HG03378 (cell line): ENCODE data around the gene MAST4.

Experiments
- ATAC-seq: cut with Tn5 transposase; IDR thresholded peaks from one replicate; pipeline ENCODE4 v1.9.1; 2021; ENCODE audit warnings: mild to moderate bottlenecking, moderate library complexity; ENCODE audit not compliant: unreplicated experiment

Gene MAST4

DNA sequence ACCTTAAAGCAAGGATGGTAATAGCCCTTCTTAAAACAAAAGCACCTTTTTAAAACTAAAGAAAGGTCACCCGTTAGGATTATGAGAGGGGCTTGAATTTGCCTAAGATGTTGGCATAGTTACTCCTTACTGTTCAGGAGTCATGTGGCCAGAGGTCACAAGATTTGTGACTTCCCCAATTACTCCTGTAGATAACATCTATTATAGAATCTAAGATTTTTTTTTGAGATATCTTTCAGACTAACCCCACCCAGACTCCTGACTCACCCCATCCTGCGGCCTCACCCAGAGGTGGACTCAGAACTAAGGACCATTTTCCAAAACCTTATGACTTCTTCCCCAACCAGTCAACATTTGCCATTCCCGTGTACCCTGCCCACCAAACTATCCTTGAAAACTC, 598.0 kb downstream of the MAST4 start:
- no peak for ATAC-seq

- no peak for ATAC-seq
Observed at GRCh38 chr5:67195406-67196275, 599.4 kb downstream of the MAST4 start.

DNA sequence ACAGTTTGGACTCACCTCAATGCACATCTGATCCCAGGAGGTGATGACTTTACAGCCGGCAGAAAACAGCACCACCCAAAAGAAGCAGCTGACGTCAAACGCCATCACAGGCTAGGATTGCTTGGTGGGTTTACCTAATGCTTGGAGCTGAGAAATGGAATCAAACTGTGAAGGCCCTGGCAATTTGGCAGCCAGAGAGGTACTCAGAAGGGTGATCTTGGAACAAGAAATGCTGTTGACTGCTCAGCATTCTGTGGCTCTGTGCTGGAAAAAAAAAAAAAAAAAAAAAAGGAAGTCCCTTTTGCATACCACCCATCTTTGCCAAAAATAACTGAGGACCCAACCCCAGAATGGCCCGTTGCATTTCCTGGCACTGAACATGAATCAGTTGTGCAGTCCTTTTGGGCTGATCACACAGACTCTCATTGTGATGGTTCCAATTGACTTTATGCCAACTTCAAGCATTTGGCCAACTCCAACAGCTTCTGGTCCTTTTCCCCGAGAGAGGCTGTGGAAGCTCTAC, 600.4 kb downstream of the MAST4 start, which contains the start of gene CD180:
Gene CD180 (minus strand): TSS at position 263 of the 523 bp plus-strand sequence. CDS start 158 bp downstream, at position 105.
- no peak for ATAC-seq

DNA sequence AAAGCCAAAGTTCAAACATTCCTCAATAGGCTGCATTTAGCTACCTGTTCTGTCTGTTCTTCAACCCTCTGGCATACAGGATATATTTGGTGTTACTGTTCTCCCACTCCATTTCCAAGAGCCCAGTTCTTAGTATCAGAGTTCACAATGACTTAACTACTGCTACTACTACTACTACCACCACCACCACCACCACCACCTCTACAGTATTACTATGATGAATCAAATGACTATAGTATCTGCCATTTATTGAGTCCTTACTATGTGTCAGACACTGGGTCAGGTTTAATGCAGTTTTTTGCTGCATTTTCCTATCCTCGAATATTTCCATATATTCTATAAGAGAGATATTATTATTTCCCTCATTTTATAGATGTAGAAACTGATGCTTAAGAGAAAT, 601.3 kb downstream of the MAST4 start:
- no peak for ATAC-seq

GRCh38 chr5:67198917-67199316, 602.7 kb downstream of the MAST4 start:
- ATAC-seq: no peak

GRCh38 chr5:67199859-67200258, 603.7 kb downstream of the MAST4 start:
- ATAC-seq: no peak

DNA sequence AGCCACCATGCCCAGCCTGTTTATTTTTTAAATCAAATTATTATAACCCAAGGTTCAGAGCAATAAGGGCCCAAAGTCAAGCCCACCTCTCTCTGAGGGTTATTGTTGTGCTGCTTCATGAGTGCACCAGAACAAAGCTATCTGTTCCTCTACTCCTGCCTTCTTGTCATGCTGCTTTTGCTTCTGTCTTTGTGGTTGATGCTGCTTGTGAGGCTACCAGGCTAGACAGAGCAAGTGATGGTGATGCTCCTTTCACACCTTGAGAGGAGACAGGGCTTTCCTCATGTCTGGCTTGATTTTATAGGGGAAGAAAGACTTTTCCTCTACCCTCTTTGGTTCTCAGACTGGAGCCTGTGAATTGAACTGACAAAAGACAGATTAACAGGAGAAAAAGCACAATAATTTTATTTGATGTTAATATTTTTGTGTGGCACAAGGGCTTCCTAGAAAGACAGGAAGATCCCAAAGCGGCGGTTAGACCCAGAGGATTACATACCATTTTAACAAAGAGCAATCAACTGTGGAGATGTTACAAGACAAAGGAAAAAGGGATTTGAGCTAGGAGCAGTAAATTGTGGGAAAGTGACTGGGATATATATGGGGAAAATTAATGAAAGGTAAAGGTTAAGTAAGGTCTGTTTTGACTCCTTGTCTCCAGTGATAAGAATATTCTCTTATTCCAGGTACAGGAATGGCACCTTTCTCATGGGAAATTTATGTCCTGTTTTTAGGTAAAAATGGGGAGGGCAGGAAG, 604.8 kb downstream of the MAST4 start:
- ATAC-seq: peak; percentile 30

DNA sequence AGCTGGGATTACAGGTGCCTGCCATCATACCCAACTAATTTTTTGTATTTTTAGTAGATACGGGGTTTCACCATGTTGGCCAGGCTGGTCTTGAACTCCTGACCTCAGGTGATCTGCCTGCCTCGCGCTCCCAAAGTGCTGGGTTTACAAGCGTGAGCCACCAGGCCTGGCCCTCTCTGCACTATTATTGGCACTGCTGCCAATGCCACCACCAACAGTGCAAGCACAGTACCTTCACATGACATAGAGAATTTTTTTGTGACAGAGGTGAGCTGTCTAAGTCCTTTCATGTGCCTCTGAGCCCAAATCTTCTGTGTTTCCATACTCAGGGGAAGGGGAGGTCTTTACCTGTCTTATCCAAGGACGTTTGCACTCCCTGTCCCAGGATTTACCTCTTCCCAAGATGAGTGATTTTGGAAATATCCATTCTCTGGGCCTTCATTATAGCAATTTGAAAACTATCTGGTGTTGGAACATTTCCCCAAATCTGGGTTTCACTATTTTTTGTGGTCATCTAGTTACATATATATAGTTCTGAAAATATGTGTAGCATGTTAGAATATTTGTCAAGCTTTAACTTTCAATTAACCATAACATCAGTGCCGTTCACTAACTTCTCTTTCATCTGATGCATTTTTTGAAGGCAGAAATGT, 605.8 kb downstream of the MAST4 start:
- no peak for ATAC-seq

DNA sequence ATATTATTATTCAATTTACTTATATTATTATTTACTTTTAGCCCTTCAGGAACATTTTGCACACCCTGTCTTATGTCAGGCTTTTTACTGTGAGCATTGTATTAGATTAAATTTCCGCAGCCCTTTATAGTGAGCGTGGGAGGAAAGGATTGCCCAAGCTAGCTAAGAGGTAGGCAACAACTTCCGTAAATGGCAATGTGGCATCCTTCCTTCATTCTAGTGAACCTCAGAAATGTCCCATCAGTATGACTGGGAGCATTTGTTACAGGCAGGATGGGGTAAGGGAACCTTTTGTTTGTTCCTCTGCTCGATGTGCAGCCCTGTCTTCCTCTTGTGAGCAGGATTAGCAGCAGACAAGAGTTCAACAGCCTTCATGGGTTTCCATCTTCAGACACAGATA, 606.6 kb downstream of the MAST4 start:
- ATAC-seq: no peak

GRCh38 chr5:67203701-67204074, 607.5 kb downstream of the MAST4 start:
- no peak for ATAC-seq

DNA sequence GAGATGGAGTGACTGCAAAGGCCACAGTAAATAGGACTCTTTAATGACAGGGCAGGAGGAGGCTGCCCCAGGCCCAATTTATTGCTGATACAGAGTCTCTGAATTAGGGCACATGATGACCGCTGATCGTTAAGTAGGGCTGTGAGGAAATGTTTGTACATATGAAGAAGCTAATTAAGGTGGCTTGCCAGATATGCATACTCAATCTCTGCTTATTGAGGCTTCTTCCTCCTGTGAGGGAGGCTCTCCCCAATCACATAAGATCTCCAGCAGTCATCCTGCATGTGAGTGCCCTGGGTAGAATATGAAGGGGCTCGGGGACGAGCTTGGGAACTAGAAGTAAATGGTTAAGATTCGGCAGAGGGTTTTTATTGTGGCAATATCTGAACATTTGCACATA, 608.6 kb downstream of the MAST4 start:
- no peak for ATAC-seq

- ATAC-seq: no peak
Observed at GRCh38 chr5:67205981-67206380, 609.8 kb downstream of the MAST4 start.

- no peak for ATAC-seq
Observed at GRCh38 chr5:67206461-67206860, 610.3 kb downstream of the MAST4 start.

DNA sequence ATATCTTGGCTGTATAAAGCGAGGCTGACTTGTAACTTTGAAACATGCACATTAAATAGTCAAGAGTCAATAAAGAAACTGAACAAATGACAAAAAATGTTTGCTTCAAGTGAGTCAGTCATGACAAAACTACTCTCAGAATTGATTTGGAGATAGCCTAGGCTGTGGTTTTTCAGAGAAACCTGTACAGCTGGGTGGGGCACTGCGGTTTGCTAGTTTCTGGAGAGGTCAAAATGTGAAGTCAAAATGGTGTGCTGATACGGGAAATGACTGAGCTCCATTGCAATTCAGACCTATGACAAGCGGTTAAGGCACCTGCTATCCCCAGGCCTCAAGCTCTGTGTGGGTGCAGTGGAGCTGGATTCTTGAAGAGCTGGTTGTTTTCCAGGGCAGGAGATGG, 610.7 kb downstream of the MAST4 start:
- ATAC-seq: peak; percentile 85

DNA sequence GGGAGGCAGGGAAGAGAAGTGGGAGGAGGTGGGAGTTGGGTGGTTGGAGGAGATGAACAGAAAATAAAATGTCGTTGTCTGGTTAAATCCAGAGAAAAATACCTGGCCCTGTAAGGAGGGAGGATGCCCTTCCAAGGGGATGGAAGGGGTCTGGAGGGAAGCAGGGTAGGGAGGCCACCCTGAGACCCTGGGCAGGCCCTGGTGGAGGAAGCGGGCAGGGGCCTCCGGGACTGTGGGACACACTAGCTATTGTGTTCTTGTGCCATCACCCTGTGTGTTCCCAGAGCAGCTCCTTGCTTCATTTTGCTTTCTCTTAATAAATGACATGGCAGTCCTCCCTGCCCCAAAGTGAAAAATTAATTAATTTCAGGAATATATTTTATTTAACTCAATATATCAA, 612.2 kb downstream of the MAST4 start:
- no peak for ATAC-seq

DNA sequence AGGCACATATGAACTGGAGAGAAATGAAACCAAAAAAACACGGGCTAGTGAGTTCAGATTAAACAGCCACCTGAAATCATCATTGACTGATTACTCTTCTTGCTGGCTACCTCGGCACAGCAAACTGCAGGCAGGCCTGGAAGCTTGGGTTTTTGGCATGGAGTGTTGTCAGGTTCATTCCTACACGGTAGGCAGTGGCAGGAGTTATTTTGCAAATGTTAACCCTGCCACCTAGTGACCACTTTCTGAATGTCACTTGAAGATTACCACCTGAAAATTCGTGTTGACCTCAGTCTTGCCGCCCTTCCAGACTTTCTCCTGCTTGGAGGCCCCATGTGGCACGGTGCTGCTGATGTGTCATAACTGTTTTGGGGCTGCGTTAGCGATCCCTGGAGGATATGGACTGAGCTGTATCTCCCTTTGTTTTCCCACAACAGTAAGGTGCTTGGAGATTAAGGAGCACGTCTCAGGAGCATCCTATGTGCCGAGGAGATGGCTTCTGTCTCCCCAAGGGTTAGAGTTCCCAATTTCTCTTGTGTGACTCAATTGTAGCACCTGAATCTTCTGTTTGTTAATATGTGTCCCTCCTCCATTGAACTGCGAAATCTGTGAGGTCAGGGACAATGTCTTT, 613.1 kb downstream of the MAST4 start:
- peak; percentile 25 for ATAC-seq

DNA sequence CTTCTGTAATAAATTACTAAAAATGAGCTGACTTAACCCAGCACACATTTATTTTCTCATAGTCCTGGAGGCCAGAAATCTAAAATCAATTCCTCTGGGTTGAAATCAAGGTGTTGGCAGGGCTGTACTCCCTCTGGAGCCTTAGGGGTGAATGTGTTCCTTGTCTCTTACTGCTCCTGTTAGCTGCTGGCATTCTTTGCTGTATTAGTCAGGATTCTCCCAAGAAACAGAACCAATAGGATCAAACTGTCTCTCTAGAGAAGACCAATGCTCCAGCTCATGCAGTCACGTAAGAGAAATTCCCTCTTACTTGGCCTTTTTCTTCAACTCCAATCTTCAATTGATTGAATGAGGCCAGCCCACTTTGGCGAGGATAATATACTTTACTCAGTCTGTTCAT, 615.7 kb downstream of the MAST4 start:
- ATAC-seq: no peak

GRCh38 chr5:67214036-67214435, 617.8 kb downstream of the MAST4 start:
- ATAC-seq: no peak

DNA sequence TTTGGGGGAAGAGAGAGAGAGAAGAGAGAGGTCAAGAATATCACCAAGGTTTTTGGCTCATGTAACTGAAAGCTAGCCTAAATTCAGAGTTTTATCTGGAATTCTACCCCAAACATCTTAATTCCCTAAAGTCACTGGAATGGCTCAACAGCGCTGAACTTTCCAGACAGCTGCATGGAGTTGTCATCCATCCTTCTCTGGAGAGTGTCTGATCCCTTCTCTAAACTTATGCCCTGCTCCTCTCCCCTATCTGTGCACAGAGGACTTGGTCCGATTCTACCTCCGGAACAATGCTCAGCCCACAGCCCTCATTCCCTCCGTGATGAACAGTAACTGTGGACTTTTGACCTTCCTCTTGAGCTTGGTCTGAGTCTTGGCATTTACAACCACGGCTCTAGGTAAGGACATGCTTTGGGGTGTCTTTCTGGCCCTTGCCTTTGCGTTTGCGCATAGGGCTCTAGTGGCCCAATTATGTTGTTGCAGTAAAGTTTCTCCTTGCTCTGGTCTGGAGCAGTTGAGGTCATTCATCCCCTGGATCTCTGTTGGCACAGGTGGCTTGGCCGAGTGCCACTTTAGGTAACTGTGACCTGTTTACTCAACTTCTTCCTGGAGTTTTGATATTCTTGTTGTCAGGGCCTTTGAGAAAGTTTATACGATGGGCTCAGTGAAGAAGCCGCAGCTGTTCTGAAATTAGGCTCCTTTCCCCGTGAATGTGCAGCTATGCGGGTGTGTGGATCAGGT, 618.7 kb downstream of the MAST4 start:
- ATAC-seq: no peak
